ENCODE measurements around the gene OSMR. TPM values are rescaled to one million over a fixed set of nuclear protein-coding genes. Genes with fewer than 3 reads are reported as not detected.

OSMR gene
- total RNA-seq, 1 donor from 2014 or later, result 25.5 TPM

DNA sequence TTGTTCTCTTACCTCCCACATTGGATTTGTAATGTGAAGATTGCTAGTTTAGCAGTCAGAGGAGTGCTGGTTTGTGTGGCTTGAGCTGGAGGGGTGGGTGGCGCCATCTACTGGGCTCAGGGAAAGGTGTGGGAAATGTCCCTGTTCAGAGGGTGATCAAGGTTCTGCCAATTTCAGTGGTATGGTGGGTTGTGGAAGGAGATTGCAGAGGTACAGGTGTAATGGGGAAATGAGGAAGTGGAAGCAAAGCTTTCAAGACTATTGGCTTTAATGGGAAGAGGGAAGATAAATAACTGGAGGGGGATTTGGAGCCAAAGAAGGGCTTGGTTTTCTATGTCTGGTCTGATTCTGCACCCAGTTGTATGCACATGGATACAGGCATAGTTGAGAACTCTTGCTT, 76.4 kb downstream of the OSMR start:
- TF ChIP-seq, protein P1, sequence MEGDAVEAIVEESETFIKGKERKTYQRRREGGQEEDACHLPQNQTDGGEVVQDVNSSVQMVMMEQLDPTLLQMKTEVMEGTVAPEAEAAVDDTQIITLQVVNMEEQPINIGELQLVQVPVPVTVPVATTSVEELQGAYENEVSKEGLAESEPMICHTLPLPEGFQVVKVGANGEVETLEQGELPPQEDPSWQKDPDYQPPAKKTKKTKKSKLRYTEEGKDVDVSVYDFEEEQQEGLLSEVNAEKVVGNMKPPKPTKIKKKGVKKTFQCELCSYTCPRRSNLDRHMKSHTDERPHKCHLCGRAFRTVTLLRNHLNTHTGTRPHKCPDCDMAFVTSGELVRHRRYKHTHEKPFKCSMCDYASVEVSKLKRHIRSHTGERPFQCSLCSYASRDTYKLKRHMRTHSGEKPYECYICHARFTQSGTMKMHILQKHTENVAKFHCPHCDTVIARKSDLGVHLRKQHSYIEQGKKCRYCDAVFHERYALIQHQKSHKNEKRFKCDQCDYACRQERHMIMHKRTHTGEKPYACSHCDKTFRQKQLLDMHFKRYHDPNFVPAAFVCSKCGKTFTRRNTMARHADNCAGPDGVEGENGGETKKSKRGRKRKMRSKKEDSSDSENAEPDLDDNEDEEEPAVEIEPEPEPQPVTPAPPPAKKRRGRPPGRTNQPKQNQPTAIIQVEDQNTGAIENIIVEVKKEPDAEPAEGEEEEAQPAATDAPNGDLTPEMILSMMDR (conservative IDR thresholded peaks at IDR 0.05; ENCODE audit: low read depth, low read length), result peak; percentile 88
- no peak for DNase-seq (ENCODE audit: low read depth)

DNA sequence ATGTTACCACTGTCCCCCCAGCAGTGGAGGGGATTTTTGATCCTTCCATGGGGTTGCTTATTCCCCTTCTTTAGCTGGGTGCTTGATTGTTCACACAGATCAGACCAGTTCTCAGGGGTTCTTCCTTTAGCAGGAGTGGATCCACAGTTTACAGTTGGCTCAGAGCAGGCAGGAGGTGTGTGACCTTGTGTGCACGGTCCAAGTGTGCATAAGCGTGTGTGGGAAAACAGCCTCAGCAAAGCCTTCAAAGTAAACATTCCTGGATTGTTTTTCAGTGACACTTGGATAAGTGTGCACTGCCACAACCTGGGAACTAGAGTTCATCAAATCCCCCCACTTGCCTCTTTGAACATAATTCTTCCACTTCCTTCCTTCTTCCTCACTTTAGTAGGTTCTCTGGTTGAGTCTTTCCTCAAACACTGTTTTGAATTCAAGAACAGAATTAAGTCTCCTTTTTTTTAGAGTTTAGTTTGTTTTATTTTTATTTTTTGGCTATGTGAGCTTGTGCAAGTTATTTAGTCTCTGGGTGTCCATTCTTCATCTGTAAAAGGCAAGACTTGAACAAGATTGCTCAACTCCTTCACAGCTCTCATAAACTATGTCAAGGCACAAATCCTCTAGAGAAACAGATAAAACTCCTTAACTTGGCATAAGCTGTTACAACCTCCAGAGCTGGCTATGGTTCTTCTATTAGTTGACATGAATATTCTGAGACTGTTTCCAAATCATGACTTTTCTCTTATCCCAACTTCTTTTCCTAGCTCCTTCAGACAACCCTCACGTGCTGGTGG, 78.0 kb downstream of the OSMR start:
- H3K4me3 ChIP-seq (ENCODE audit: low read depth, low read length), result no peak overlapping the region
- TF ChIP-seq, protein P1 (conservative IDR thresholded peaks at IDR 0.05; ENCODE audit: low read depth, low read length), result no peak
- no peak for DNase-seq (ENCODE audit: low read depth)

More for the DNA sequence above, 76.4 kb downstream of the OSMR start:
- no peak overlapping the region for H3K4me3 ChIP-seq (ENCODE audit: low read depth, low read length)

DNA sequence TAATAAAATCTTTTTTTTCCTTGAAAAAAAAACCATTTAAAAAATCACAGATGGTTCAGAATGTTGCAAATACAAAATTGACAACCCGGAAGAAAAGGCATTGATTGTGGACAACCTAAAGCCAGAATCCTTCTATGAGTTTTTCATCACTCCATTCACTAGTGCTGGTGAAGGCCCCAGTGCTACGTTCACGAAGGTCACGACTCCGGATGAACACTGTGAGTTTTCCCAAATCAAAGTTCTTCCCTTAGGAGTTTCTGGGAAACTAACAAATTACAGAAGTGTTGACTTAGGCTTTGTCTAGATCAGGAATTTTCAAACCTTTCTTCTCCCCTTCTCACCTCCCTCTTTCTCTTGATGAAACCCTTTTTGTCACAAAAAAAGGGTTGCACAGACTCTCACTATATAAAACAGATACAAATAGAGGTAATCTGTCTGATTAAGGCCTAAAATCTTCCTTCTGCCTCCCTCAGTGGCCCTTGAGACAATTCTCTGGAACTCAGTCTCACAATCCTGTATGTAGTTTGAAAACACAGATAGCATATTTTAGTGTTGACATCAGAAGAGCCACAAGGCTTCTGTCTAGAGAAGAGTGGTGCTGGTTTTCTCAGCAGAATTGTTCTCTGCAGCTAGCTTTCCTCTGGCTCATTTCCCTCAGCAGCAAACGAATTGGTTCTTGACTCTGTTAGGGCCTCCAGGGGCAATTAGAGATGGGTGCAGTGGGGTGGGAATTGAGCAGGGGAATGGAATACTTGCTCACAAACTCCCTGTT, 79.5 kb downstream of the OSMR start:
- DNase-seq (ENCODE audit: low read depth), result no peak
- no peak overlapping the region for H3K4me3 ChIP-seq (ENCODE audit: low read depth, low read length)
- TF ChIP-seq, protein P1 (conservative IDR thresholded peaks at IDR 0.05; ENCODE audit: low read depth, low read length), result no peak

DNA sequence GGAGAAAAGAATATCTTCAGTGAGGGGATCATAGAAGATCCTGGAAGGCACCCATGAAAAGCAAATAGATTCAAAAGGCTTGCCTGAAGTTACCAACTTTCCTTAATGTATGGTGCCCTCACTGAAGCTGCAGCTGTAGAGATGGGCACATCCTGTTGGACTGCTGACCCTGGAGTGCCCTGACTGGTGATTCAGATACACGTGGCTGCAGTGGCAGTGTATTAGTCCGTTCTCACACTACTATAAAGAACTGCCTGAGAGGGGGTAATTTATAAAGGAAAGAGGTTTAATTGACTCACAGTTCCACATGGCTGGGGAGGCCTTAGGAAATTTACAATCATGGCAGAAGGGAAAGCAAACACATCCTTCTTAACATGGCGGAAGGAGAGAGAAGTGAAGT, 80.3 kb downstream of the OSMR start:
- TF ChIP-seq, protein P1 (conservative IDR thresholded peaks at IDR 0.05; ENCODE audit: low read depth, low read length), result no peak
- peak; percentile 25 for DNase-seq (ENCODE audit: low read depth)
- H3K4me3 ChIP-seq (ENCODE audit: low read depth, low read length), result no peak overlapping the region

DNA sequence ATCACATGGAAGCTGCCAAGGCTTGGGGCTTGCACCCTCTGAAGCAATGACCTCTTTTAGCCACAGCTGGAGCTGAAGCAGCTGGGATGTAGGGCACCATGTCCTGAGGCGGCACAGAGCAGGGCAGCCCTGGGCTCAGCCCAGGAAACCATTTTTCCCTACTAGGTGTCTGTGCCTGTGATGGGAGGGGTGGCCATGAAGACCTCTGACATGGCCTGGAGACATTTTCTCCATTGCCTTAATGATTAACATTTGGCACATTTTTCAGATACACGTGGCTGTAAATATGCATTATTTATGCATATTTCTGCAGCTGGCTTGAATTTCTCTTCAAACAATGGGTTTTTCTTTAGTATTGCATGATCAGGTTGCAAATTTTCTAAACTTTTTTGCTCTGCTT, 81.7 kb downstream of the OSMR start:
- DNase-seq (ENCODE audit: low read depth), result no peak
- no peak overlapping the region for H3K4me3 ChIP-seq (ENCODE audit: low read depth, low read length)
- TF ChIP-seq, protein P1 (conservative IDR thresholded peaks at IDR 0.05; ENCODE audit: low read depth, low read length), result no peak

DNA sequence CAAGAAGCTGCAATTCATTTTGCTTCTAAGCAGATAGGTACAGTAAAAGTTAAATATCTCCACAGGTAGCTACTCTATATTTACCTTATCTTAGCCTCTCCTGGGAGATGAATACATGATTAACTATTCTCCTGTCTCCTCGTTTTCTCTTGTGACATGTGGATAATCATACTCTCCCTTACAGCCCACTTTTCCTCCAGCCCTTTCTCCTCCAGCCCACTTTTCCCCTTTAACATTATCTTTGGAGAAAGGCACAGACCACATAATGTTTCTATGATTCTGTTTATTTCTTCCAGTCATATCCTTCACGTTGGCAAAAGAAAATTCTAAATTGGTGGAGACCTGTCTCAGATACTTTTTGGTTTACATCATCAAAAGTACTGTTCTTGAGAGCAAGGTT, 84.0 kb downstream of the OSMR start:
- TF ChIP-seq, protein P1 (conservative IDR thresholded peaks at IDR 0.05; ENCODE audit: low read depth, low read length), result no peak
- DNase-seq (ENCODE audit: low read depth), result no peak
- no peak overlapping the region for H3K4me3 ChIP-seq (ENCODE audit: low read depth, low read length)
